ENCODE measurements around the gene FUCA1.

The FUCA1 gene

DNA sequence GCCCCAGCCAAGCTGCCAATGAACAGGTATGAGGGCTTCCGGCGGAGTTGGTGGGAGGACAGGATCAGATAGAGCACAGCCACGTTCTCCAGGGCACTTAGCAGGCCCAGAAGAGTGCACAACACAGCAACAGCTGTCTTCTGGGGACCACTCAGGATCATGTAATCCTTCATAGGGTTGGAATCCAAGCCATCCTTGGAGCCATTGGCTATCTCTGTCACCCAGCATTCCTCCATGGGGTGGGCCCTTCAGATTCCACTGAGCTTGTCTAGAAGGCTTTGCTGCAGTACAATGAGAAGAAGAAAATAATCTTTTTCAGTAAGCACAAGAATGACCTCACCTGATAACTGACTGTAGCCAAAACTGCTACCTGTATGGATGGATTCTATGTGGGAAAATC lies 7.3 kb upstream of the FUCA1 start:
- TF ChIP-seq, protein P1, sequence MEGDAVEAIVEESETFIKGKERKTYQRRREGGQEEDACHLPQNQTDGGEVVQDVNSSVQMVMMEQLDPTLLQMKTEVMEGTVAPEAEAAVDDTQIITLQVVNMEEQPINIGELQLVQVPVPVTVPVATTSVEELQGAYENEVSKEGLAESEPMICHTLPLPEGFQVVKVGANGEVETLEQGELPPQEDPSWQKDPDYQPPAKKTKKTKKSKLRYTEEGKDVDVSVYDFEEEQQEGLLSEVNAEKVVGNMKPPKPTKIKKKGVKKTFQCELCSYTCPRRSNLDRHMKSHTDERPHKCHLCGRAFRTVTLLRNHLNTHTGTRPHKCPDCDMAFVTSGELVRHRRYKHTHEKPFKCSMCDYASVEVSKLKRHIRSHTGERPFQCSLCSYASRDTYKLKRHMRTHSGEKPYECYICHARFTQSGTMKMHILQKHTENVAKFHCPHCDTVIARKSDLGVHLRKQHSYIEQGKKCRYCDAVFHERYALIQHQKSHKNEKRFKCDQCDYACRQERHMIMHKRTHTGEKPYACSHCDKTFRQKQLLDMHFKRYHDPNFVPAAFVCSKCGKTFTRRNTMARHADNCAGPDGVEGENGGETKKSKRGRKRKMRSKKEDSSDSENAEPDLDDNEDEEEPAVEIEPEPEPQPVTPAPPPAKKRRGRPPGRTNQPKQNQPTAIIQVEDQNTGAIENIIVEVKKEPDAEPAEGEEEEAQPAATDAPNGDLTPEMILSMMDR (IDR thresholded peaks at IDR 0.05; ENCODE audit: borderline replicate concordance, control extremely low read depth, extremely low read depth, insufficient read depth, missing control alignments), result no peak
- no peak for DNase-seq (ENCODE audit: low spot score)
- in situ Hi-C loops (cut with MboI; ENCODE audit: low sequenced_read_pairs, unreplicated experiment), result no loop called here

DNA sequence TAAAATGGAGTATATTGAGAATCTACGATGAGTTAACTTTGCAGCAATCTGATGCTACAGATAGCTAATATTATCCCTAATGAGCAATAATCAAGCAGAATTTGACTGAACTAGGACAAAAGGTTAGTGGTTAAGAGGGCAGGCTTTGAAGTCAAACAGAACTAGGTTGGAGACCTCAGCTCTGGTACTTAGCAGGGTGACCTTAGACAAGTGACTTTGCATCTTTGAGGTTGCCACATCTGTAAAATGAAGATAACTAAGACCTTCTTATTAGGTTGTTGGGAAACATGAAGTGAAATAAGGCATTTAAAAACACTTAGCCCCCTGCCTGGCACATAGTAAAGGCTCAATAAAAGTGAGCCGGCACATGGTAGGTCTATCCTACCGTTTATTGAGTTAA lies 4.3 kb upstream of the FUCA1 start:
- in situ Hi-C loops (cut with MboI; ENCODE audit: low sequenced_read_pairs, unreplicated experiment), result no loop called here
- DNase-seq (ENCODE audit: low spot score), result no peak
- TF ChIP-seq, protein P1 (IDR thresholded peaks at IDR 0.05; ENCODE audit: borderline replicate concordance, control extremely low read depth, extremely low read depth, insufficient read depth, missing control alignments), result no peak

DNA sequence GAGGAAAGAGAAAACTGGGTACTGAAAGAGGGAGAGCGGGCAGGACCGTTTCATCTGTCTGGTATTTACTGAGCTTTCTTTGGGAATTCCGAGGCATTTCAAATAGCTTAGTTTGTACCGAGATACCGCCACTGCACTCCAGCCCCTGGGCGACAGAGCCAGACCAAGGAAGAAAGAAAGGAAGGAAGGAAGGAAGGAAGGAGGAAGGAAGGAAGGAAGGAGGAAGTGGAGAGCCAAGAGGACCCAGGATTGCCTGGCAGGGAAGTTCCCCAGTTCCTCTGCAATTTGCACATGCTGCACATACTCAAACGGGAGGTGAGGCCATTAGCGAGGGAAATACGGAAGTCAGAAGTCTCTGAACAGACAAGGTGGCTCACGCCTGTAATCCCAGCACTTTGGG lies 961 bp upstream of the FUCA1 start:
- TF ChIP-seq, protein P1 (IDR thresholded peaks at IDR 0.05; ENCODE audit: borderline replicate concordance, control extremely low read depth, extremely low read depth, insufficient read depth, missing control alignments), result no peak
- DNase-seq (ENCODE audit: low spot score), result no peak
- in situ Hi-C loops (cut with MboI; ENCODE audit: low sequenced_read_pairs, unreplicated experiment), result no loop called here

DNA sequence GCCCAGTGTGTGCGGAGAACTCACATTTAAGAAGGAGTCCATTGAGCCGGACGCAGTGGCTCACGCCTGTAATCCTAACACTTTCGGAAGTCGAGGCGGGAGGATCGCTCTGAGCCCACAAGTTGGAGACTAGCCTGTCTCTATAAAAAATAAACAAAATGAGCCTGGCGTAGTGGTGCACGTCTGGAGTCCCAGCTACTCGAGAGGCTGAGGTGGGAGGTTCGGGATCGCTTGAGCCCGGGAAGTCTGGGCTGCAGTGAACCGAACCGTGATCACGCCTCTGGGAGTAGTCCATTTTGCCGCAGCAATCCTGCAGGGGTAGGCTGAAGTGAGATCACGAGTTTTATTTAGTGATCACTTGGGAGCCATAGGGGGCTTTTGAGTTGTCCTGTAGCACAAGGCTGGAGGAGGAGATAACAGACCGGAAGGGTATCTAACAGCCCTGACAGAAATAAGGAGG lies 497 bp upstream of the FUCA1 start:
- no peak for DNase-seq (ENCODE audit: low spot score)
- TF ChIP-seq, protein P1 (IDR thresholded peaks at IDR 0.05; ENCODE audit: borderline replicate concordance, control extremely low read depth, extremely low read depth, insufficient read depth, missing control alignments), result no peak
- in situ Hi-C loops (cut with MboI; ENCODE audit: low sequenced_read_pairs, unreplicated experiment), result no loop called here

DNA sequence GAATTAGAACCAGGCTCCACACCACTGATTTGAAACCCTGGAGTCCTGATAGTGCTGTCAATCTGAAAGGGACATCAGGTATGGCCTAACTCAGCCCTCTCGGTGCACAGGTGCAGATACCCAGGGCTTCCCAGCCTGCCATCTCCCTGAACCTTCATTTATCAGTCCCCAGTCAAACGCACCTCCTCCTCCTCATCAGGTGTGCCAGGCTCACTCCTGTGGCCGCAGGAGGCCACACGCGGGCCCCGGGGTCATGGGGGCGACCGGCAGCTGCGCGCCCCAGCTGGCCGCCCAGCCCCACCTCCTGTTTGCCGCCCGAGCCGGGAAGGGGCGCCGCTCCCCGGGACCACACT lies 572 bp downstream of the FUCA1 start:
- in situ Hi-C loops (cut with MboI; ENCODE audit: low sequenced_read_pairs, unreplicated experiment), result no loop called here
- no peak for DNase-seq (ENCODE audit: low spot score)
- TF ChIP-seq, protein P1 (IDR thresholded peaks at IDR 0.05; ENCODE audit: borderline replicate concordance, control extremely low read depth, extremely low read depth, insufficient read depth, missing control alignments), result no peak

DNA sequence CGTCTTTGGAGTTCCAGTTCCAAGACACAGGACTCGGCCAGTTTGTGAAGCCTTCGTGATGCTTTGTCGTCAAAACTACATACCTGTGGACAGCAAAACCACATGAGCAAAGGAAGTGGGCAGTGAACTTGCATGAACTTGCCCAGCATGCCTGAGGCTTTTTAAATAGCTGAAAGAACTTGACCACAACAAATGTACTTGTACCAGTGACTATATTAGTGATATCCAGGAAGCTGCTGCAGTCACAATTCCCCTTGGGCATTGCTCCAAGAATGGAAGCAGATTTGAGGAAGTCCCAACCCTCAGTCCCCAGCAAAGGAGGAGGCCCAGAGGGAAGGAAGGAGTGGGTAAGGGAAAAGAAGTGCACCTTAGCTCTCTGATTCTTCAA lies 2.6 kb downstream of the FUCA1 start:
- DNase-seq (ENCODE audit: low spot score), result no peak

More for the DNA sequence above, 2.6 kb downstream of the FUCA1 start:
- in situ Hi-C loops (cut with MboI; ENCODE audit: low sequenced_read_pairs, unreplicated experiment), result no loop called here
- TF ChIP-seq, protein P1 (IDR thresholded peaks at IDR 0.05; ENCODE audit: borderline replicate concordance, control extremely low read depth, extremely low read depth, insufficient read depth, missing control alignments), result no peak

All from GM13976 (cell line).